ENCODE data around the gene CCT3.
"Not testable (repeated sequence)": the region's sequence is repeated elsewhere in the genome, so short reads cannot be mapped to it uniquely, and the experiment has no call there.

CCT3 gene

DNA sequence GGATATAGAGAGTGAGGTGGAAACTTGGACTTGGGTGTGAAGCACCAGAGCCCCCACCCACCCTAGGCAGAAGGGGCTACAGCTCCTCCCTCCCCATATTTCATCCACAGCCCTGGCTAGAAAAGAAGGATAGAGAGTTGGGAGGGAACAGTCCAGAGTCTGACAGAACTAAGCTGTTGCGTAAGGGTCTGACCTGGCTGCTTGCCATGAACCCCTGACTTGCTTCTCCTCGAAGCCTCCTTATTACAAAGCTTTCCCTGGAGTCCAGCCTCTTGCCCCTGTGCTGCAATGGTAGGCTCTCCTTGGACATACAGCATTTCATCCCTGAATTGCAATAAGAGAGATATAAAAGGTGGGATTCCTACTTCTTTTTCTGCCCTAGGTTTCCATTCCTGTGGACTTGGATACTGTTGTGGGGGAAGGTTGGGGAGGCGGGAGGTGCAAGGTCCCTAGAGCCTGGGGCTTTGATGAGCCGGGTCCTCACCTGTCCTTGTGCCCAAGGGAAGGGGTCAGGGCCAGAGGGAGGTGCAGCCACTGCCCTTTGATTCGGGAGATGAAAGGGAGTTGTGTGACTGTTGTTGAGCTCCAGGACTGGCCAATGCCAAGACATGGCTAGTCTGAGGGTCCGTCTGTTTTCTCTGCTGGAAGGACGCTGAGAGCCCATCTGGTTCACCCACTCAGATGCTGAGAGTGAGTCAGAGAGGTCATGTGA lies 33.6 kb upstream of the CCT3 start:
- Histone ChIP-seq H3K27me3 (ENCODE audit: low read length) (no peaks in the 10 kb centered on the region), H3K36me3 (ENCODE audit: low read length) (no peaks in the 10 kb centered on the region), H3F3A (ENCODE audit: insufficient read depth) (no peaks in the 10 kb centered on the region), H3K79me2 (ENCODE audit: insufficient read depth, low read length) (no peaks in the 10 kb centered on the region), H3K27ac (ENCODE audit: low read depth, low read length) (no peak overlapping the region), H3K9me2 (replicated peaks; ENCODE audit: insufficient read depth, low read length) (no peaks in the 10 kb centered on the region), H3K4me2 (ENCODE audit: low read depth, low read length, poor library complexity, severe bottlenecking) (no peak overlapping the region), H3K9me3 (ENCODE audit: insufficient read depth, low read length) (no peaks in the 10 kb centered on the region), H4K20me1 (ENCODE audit: low read depth, low read length) (no peaks in the 10 kb centered on the region), H3K4me3 (ENCODE audit: insufficient read depth, low read length, poor library complexity, severe bottlenecking) (no peak overlapping the region), H2AFZ (ENCODE audit: low read depth, low read length, severe bottlenecking) (no peak overlapping the region), H3K9ac (ENCODE audit: low read length) (no peak overlapping the region)
- TF ChIP-seq, protein P1, sequence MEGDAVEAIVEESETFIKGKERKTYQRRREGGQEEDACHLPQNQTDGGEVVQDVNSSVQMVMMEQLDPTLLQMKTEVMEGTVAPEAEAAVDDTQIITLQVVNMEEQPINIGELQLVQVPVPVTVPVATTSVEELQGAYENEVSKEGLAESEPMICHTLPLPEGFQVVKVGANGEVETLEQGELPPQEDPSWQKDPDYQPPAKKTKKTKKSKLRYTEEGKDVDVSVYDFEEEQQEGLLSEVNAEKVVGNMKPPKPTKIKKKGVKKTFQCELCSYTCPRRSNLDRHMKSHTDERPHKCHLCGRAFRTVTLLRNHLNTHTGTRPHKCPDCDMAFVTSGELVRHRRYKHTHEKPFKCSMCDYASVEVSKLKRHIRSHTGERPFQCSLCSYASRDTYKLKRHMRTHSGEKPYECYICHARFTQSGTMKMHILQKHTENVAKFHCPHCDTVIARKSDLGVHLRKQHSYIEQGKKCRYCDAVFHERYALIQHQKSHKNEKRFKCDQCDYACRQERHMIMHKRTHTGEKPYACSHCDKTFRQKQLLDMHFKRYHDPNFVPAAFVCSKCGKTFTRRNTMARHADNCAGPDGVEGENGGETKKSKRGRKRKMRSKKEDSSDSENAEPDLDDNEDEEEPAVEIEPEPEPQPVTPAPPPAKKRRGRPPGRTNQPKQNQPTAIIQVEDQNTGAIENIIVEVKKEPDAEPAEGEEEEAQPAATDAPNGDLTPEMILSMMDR (IDR thresholded peaks at IDR 0.05; ENCODE audit: insufficient read depth, low read length, poor library complexity, severe bottlenecking): no peak
- TF ChIP-seq EZH2phosphoT487 (conservative IDR thresholded peaks at IDR 0.05; ENCODE audit: low read length): no peak

DNA sequence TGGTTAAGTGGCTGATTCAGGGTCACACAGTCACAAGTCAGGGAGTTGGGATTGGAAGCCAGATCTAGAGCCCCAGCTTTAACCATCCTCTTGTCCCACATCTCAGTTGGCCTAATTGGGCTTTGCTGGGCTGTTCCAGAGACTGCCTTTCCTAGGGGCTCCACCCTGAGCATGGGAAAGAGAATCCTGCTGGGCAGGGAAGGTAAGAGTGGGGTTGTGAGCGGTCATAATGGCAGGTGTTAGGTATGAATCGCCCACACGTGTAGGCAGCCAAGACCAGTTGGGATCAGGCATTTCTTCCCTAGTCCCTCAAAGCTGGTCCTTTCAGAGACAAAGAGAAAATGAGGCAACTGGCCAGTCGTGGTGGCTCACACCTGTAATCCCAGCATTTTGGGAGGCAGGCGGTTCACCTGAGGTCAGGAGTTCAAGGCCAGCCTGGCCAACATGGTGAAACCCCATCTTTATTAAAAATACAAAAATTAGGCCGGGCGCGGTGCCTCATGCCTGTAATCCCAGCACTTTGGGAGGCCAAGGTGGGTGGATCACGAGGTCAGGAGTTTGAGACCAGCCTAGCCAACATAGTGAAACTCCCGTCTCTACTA lies 31.7 kb upstream of the CCT3 start:
- not testable (repeated sequence) for H3K36me3 ChIP-seq (ENCODE audit: low read length); H3K4me2 ChIP-seq (ENCODE audit: low read depth, low read length, poor library complexity, severe bottlenecking); H2AFZ ChIP-seq (ENCODE audit: low read depth, low read length, severe bottlenecking); H3K4me3 ChIP-seq (ENCODE audit: insufficient read depth, low read length, poor library complexity, severe bottlenecking); H4K20me1 ChIP-seq (ENCODE audit: low read depth, low read length); H3F3A ChIP-seq (ENCODE audit: insufficient read depth); H3K9me3 ChIP-seq (ENCODE audit: insufficient read depth, low read length); H3K9ac ChIP-seq (ENCODE audit: low read length); H3K79me2 ChIP-seq (ENCODE audit: insufficient read depth, low read length); H3K9me2 ChIP-seq (replicated peaks; ENCODE audit: insufficient read depth, low read length); H3K27ac ChIP-seq (ENCODE audit: low read depth, low read length); H3K27me3 ChIP-seq (ENCODE audit: low read length)

DNA sequence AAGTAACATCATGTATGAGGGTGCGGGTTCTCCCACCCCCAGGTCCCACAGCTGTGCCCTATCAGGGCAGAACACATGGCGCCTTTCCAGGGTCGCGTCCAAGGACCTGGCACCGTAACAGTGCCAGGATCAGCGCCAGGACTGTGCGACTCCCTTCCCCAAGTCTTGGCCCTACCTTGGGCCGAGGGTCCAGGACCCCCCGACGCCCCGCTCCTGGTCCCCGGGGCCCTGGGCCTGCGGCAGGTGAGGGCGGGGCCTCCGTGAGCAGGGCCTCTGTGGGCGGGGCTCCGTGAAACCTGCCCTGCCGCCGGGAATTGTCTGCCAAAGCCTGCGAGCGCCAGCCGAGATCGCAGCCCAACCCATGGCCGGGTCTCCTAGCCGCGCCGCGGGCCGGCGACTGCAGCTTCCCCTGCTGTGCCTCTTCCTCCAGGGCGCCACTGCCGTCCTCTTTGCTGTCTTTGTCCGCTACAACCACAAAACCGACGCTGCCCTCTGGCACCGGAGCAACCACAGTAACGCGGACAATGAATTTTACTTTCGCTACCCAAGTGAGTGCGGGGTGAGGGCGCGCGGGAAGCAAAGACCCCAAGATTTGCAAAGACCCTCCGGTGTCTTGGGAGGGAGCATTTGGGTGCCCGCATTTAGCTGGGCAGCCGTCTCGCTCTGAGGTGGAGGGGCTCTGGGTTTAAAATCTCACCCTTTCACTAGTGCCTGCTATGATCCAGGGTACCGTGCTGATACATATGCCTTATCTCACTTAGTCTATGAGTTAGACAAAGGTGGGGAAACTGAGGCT lies 31.0 kb upstream of the CCT3 start, which contains the start of gene RHBG:
Gene RHBG (plus strand): TSS at position 323 of the 796 bp plus-strand sequence. CDS start 39 bp downstream, at position 362.
- Histone ChIP-seq H3K9ac (ENCODE audit: low read length) (no peak within 1 kb of the TSS), H3K27ac (ENCODE audit: low read depth, low read length) (no peak within 1 kb of the TSS), H3F3A (ENCODE audit: insufficient read depth) (no peaks in the 10 kb centered on the region), H3K9me3 (ENCODE audit: insufficient read depth, low read length) (no peaks in the 10 kb centered on the region), H4K20me1 (ENCODE audit: low read depth, low read length) (no peaks in the 10 kb centered on the region), H3K79me2 (ENCODE audit: insufficient read depth, low read length) (no peaks in the 10 kb centered on the region), H3K9me2 (replicated peaks; ENCODE audit: insufficient read depth, low read length) (no peaks in the 10 kb centered on the region), H2AFZ (ENCODE audit: low read depth, low read length, severe bottlenecking) (no peak within 1 kb of the TSS), H3K36me3 (ENCODE audit: low read length) (no peaks in the 10 kb centered on the region), H3K27me3 (ENCODE audit: low read length) (no peaks in the 10 kb centered on the region), H3K4me3 (ENCODE audit: insufficient read depth, low read length, poor library complexity, severe bottlenecking) (no peak within 1 kb of the TSS), H3K4me2 (ENCODE audit: low read depth, low read length, poor library complexity, severe bottlenecking) (no peak within 1 kb of the TSS)
- no peak for TF ChIP-seq EZH2phosphoT487 (conservative IDR thresholded peaks at IDR 0.05; ENCODE audit: low read length)
- TF ChIP-seq, protein P1 (IDR thresholded peaks at IDR 0.05; ENCODE audit: insufficient read depth, low read length, poor library complexity, severe bottlenecking): no peak

Data from SU-DHL-6 (cell line).